Measurements from ENCODE around the gene DPEP2. TPM values are rescaled to one million over a fixed set of nuclear protein-coding genes. Genes with fewer than 3 reads are reported as not detected.

DPEP2 gene
- total and polyA plus RNA-seq, 2 of the 4 experiments (the other 2 are of a cell fraction) = not detected

- peaks cover 15 to 88% of the 10 kb centered on the region in 2 experiments for H3K79me1 ChIP-seq (ENCODE audit: low read depth in 1 of 2, low read length in 2 of 2)
- POLR2A ChIA-PET (ENCODE audit: unreplicated experiment) = no interaction called here
Measured at GRCh38 chr16:67946128-67946569, 53.1 kb downstream of the DPEP2 start.

More at GRCh38 chr16:67946128-67946569, 53.1 kb downstream of the DPEP2 start:
- H3K4ac ChIP-seq (ENCODE audit: low read depth, low read length) = no peak overlapping the region
- no peak for DNase-seq
- no peak overlapping the region for H4K91ac ChIP-seq (ENCODE audit: insufficient read depth, low read depth, low read length)
- H3K9ac ChIP-seq (ENCODE audit: low read depth, low read length) = no peak overlapping the region
- CTCF ChIA-PET = no interaction called here
- no peak overlapping the region for H3K14ac ChIP-seq (replicated peaks; ENCODE audit: low read depth, low read length)
- H3K4me1 ChIP-seq (ENCODE audit: control insufficient read depth, insufficient read depth, low read length) = no peaks in the 10 kb centered on the region
- peaks cover 97% of the 10 kb centered on the region for H3K36me3 ChIP-seq (ENCODE audit: control insufficient read depth, insufficient read depth, low read length)
- H3K56ac ChIP-seq (ENCODE audit: extremely low read depth, insufficient read depth, low read length) = no peak overlapping the region
- no peak overlapping the region for H2BK15ac ChIP-seq (ENCODE audit: low read depth, low read length)
- peak overlapping the region; percentile 6 for H2AFZ ChIP-seq (replicated peaks; ENCODE audit: low read length, poor library complexity)
- H3K4me2 ChIP-seq (ENCODE audit: low read depth, low read length) = no peak overlapping the region
- no peaks in the 10 kb centered on the region for H3K27me3 ChIP-seq (ENCODE audit: control insufficient read depth, insufficient read depth, low read length)
- H2BK120ac ChIP-seq (ENCODE audit: low read depth, low read length) = no peak overlapping the region
- H3K18ac ChIP-seq (ENCODE audit: low read depth, low read length) = no peak overlapping the region
- H3K9me1 ChIP-seq (ENCODE audit: insufficient read depth, low read length) = no peaks in the 10 kb centered on the region; the same call in 1 of the 2 replicates
- no peak overlapping the region for H4K5ac ChIP-seq (ENCODE audit: low read depth, low read length)
- H4K8ac ChIP-seq (ENCODE audit: low read depth in 2 of 2, low read length in 2 of 2) = no peak overlapping the region
- no peak overlapping the region for H2BK5ac ChIP-seq (ENCODE audit: low read depth, low read length, poor library complexity, severe bottlenecking)
- 95% methylated on average over 4 of the region's 20 CpGs; no CpG with 5 or more reads in 1 of the 2 experiments for WGBS, 2 experiments (ENCODE audit: extremely low coverage in 2 of 2, insufficient read length in 1 of 2)
- H3K23ac ChIP-seq (ENCODE audit: low read depth, low read length) = no peak overlapping the region
- no TSS peak for BruUV-seq (replicated peaks)
- H2AK9ac ChIP-seq (replicated peaks; ENCODE audit: low read depth, low read length, poor library complexity) = no peak overlapping the region
- in situ Hi-C loops (cut with MboI; ENCODE audit: low sequenced_read_pairs) = loop anchor here (25.0 kb wide), 1 partner anchor 409 kb away; the partner anchor contains the start of gene RIPOR1
- H2BK20ac ChIP-seq (ENCODE audit: low read depth, low read length) = no peak overlapping the region
- no peak for TF ChIP-seq USF2 (IDR thresholded peaks at IDR 0.05; ENCODE audit: low read depth, low read length)
- no peak for TF ChIP-seq BHLHE40 (IDR thresholded peaks at IDR 0.05; ENCODE audit: low read depth, low read length)
- TF ChIP-seq CHD1 (IDR thresholded peaks at IDR 0.05; ENCODE audit: low read depth, low read length) = no peak
- TF ChIP-seq MXI1 (IDR thresholded peaks at IDR 0.05; ENCODE audit: borderline replicate concordance, low read depth, low read length) = no peak
- TF ChIP-seq NFE2L2 (IDR thresholded peaks at IDR 0.05; ENCODE audit: low read depth, low read length) = no peak
- TF ChIP-seq MAFK (IDR thresholded peaks at IDR 0.05; ENCODE audit: low read depth, low read length) = no peak
- TF ChIP-seq RCOR1 (IDR thresholded peaks at IDR 0.05; ENCODE audit: insufficient replicate concordance, low read length) = no peak
- no peak for TF ChIP-seq RFX5 (IDR thresholded peaks at IDR 0.05; ENCODE audit: low read depth, low read length)
- TF ChIP-seq MAZ (IDR thresholded peaks at IDR 0.05; ENCODE audit: borderline replicate concordance, low read depth, low read length) = no peak
- no peak for TF ChIP-seq FOS (IDR thresholded peaks at IDR 0.05; ENCODE audit: low read depth, low read length)
- TF ChIP-seq RAD21 (IDR thresholded peaks at IDR 0.05; ENCODE audit: low read length) = no peak
- TF ChIP-seq, protein P1, sequence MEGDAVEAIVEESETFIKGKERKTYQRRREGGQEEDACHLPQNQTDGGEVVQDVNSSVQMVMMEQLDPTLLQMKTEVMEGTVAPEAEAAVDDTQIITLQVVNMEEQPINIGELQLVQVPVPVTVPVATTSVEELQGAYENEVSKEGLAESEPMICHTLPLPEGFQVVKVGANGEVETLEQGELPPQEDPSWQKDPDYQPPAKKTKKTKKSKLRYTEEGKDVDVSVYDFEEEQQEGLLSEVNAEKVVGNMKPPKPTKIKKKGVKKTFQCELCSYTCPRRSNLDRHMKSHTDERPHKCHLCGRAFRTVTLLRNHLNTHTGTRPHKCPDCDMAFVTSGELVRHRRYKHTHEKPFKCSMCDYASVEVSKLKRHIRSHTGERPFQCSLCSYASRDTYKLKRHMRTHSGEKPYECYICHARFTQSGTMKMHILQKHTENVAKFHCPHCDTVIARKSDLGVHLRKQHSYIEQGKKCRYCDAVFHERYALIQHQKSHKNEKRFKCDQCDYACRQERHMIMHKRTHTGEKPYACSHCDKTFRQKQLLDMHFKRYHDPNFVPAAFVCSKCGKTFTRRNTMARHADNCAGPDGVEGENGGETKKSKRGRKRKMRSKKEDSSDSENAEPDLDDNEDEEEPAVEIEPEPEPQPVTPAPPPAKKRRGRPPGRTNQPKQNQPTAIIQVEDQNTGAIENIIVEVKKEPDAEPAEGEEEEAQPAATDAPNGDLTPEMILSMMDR (conservative IDR thresholded peaks at IDR 0.05; ENCODE audit: low read depth, low read length) = no peak
- TF ChIP-seq SMC3 (IDR thresholded peaks at IDR 0.05; ENCODE audit: low read depth, low read length) = no peak
- no peak for TF ChIP-seq CEBPB (IDR thresholded peaks at IDR 0.05; ENCODE audit: low read depth, low read length)
- TF ChIP-seq, protein P2, sequence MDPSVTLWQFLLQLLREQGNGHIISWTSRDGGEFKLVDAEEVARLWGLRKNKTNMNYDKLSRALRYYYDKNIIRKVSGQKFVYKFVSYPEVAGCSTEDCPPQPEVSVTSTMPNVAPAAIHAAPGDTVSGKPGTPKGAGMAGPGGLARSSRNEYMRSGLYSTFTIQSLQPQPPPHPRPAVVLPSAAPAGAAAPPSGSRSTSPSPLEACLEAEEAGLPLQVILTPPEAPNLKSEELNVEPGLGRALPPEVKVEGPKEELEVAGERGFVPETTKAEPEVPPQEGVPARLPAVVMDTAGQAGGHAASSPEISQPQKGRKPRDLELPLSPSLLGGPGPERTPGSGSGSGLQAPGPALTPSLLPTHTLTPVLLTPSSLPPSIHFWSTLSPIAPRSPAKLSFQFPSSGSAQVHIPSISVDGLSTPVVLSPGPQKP (IDR thresholded peaks at IDR 0.05; ENCODE audit: borderline replicate concordance, low read depth, low read length) = no peak
- no peak for TF ChIP-seq POLR2A (IDR thresholded peaks at IDR 0.05; ENCODE audit: low read depth, low read length)
- intact Hi-C loops (cut with micrococcal nuclease) = no loop called here
- no peak overlapping the region for H3K27ac ChIP-seq (ENCODE audit: insufficient read depth, low read length)
- H2AK5ac ChIP-seq (ENCODE audit: low read depth, low read length) = no peak overlapping the region
- no peak overlapping the region for H3K4me3 ChIP-seq (ENCODE audit: insufficient read depth, low read depth, low read length)
- peaks cover 63% of the 10 kb centered on the region for H4K20me1 ChIP-seq (ENCODE audit: insufficient read depth, low read length)
- H3K9me3 ChIP-seq (ENCODE audit: control insufficient read depth, insufficient read depth, low read length) = no peaks in the 10 kb centered on the region
- no peak for ATAC-seq (ENCODE audit: low read depth)
- dilution Hi-C loops (cut with HindIII; ENCODE audit: low sequenced_read_pairs, unreplicated experiment) = no loop called here

Measured in IMR-90 (cell line).